ENCODE measurements around the gene GALNT10.
"Not testable (repeated sequence)": the region's sequence is repeated elsewhere in the genome, so short reads cannot be mapped to it uniquely, and the experiment has no call there.

Gene GALNT10, protein sequence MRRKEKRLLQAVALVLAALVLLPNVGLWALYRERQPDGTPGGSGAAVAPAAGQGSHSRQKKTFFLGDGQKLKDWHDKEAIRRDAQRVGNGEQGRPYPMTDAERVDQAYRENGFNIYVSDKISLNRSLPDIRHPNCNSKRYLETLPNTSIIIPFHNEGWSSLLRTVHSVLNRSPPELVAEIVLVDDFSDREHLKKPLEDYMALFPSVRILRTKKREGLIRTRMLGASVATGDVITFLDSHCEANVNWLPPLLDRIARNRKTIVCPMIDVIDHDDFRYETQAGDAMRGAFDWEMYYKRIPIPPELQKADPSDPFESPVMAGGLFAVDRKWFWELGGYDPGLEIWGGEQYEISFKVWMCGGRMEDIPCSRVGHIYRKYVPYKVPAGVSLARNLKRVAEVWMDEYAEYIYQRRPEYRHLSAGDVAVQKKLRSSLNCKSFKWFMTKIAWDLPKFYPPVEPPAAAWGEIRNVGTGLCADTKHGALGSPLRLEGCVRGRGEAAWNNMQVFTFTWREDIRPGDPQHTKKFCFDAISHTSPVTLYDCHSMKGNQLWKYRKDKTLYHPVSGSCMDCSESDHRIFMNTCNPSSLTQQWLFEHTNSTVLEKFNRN

DNA sequence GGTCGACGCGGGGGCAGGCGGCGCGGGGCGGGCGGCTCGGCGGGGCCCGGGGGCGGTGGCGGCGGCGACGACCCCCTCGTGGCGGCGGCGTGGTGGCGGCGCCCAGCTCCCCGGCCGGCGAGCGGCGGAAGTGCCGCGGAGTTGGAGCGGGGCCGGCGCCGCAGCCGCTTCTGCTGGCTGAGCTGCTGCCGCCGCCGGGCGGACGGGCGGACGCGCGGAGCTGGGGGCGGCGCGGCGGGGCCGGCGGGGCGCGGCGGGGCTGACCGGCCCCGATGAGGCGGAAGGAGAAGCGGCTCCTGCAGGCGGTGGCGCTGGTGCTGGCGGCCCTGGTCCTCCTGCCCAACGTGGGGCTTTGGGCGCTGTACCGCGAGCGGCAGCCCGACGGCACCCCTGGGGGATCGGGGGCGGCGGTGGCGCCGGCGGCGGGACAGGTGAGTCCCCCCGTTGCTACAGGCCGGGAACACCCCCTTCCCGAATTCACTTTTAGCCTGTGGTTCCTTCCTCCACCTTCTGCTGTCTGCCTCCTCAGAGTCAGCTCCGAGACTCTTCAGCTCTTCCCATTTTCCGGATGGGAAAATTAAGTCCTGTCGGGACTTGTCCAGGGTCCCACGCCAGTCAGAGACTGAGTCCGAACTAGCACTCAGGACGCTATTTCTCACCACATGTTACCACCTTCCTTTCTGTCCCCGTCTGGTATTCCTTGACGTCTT, at the start of gene GALNT10:
GALNT10 (plus strand) TSS at position 139 of the 710 bp plus-strand sequence; CDS start at position 273, 134 bp downstream.
- peak; percentile 76 for DNase-seq

DNA sequence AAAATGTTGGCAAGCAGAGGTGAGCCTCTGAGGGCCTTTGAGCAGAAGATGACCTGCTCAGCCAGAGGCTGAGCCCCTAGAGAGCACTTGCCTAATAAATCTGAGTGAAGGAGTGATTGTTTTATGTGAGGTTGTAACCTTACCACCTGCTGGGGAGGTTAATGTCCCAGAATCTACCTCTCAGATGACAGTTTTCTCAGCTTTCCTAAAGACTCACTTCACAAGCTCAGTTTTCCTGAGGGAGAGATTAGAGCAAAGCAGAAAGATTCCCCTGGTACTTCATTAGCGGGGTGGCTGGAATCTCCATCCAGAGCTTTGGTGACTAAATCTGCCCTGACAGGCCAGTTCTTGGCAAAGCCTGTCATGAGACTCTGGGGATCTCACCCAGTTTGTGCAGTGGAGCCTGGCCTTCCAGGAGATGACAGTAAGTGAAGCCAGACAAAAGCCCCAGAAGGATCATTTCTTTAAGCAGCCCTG, 48.8 kb upstream of the GALNT10 start:
- no peak for DNase-seq

DNA sequence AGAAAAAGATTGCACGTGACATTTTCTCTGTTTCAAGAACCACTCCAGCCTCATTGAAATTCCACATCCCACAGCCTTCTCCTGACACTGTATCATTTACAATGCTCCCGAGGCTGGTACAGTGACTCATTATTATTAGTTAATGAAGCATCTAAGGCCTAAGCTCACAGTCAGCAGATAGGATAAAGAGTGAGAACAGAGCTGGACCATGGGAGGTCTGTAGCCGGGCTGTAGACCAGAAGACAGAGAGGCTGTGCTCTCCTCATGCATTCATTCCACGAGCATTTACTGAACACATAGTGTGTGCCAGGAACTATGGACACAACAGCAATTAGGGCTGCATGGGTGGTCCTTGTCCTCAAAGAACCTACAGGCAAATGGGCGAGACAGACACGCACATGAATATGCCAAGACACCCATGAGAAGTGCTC, 47.3 kb upstream of the GALNT10 start:
- DNase-seq: no peak

DNA sequence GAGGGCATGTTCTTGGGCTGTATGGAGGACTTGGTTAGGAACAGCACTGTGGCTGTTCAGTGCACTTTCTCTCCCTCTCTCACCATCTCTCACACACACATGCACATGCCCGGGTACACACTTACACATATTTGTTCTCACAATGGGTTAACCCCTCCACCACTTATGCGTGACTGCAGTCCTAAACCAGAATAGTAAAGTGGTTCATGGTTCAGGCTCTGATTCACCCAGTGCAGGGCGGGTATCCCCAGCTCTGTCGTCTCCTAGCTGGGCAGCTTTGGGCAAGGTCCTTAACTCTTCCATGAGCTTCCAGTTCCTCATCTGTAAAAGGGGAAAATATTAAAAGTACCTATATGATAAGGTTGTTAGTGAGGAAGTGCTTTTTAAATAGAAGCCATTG, 45.3 kb upstream of the GALNT10 start:
- no peak for DNase-seq

DNA sequence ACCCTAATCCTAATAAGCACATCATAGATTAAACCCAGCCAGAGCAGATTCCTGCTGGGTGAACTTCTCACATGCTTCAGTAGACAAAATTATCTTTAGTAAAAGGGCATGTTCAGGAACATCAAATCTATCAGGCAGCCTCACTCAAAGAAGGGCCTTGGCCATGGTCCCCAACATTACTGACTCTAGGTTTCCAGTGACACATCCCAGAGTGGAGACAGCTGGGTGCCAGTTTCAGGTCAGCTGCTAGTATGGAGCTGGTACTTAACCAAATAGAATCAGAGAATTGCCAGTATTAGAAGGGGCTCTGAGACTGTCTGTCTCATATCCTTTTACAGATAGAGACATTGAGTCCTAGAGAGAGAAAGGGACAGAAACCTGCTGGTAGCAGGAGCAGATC, 44.1 kb upstream of the GALNT10 start:
- DNase-seq: no peak

DNA sequence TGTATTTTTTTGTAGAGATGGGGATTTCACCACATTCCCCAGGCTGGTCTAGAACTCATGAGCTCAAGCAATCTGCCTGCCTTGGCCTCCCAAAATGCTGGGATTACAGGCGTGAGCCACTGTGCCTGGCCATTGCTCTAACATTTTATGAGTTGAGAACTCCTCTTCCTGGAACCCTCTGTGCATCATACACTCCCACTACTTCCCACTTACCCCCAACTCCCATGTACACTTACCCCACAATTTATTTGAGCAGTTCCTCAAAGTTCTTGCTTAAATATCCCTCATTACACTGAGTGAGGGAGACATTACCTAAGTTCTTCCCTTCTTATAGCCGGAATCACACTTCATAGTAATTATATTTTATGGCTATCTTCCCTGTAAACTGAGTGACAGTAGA, 42.9 kb upstream of the GALNT10 start:
- DNase-seq: no peak

DNA sequence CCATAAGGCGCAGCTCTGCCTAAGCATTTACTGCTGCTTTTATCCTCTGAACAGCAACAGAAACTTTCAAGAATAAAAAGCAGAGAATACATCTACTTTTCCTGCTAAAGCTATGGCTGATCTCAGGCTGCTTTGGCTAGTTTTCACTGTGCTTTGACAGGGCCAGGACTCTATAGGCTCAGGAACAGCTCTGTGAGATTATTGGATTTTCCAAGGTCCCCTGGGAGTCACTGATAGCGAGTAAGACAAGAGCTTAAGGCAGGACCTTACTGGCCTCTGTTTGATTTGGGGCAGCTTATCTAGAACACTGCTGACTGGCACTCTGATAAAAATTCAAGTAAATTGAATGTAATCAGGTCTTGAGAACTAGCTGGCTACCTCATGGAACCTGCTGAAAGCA, 40.1 kb upstream of the GALNT10 start:
- not testable (repeated sequence) for DNase-seq

DNA sequence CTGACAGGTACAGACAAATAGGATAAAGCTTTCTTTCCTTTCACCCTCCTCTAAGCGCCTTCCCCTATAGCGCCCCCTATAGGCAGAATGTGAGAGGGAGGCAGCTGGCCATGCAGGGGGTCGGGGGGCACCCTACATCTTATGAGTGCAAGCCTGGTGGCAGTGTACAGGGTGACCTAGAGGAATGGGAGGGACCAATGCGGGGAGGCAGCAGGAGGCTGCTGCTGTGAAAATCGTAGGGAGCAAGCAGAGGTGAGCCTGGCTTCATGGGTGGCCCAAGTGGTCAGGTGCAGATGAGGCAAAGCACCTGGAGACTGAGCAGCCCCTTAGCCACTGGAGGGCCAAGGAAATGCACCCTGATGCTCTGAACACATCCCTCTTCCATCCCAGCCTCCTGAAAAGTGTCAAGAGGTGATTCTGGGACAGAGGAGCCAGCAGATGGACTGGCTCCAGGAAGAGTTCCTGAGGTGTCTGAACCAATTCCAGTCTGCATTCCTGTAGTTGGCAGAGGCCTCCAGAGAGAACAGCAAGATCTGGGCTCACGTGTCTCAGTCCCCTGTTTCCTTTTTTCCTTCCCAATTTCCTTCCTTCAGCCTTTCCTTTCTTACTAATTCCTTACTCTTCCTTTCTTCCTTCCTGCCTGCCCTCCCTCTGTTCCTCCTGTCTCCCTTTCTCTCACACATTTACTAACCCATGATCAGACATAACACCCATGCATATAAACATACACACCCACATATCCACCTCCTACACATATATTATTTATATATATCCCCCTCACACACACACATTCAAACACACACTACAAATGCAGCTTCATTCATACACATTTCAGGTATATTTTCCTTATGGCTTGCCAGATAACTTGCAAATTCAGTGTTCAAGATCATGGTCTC, 32.8 kb upstream of the GALNT10 start:
- DNase-seq: no peak

DNA sequence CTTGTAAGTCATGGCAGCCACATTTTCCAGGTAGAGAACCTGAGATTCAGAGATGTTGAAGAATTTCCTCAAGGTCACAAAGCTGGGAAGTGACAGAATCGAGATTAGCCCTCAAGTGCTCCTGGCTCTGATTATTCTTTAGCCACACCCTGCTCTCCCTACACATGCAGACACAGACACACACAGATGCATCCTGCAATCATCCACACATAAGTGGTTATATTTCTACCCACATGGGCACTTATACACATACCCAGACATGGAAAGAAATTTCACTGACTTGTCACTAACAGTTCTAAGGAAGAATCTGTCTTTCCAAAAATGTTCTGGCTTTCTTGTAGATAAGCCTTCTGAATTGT, 32.2 kb upstream of the GALNT10 start:
- no peak for DNase-seq

DNA sequence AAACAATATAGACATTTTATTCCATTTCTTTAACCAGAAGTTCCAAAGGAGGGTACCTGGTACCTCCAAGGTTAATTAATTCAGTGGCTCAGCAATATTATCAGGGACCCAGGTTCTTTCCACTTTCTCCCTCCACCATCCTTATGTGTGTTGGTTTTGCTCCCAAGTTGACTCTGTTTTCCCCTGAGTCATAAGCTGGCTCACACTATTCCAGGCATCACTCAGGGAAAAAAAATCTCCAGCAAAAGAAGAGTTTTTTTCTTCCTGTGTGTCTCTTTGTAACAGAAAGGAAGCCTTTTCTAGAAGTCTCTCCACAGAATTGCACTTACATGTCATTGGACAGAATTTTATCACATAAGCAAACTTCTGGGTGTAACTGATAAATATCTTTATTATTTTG, 31.2 kb upstream of the GALNT10 start:
- DNase-seq: peak; percentile 21

DNA sequence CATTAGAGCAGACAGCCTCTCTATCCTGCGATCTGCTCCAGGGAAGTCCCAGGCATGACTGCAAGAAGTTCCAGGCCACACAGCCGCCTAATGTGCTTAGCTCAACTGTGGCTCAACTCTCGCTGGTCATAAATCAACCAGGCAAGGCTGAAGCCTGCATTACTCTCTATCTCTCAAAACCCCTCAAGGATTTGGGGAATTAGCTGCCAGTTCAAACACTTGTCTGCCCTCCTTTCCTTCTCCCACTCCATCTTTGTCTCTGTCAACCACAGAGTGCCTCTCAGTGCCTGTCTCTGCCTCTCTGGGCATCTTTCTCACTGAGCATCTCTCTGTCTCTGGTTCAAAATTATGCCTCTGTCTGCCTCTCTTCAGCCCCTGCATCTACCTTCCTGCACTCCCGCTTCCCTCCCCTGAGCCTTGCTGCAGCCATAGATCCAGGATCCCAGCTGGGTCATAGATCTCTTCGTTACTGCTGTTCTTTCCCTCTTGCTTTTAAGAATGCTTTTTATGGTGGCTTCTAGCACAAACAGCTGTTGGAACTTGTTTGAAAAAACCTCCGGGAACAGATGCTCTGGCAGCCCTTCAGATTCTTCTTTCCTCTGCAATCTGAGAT, 27.9 kb upstream of the GALNT10 start:
- no peak for DNase-seq

DNA sequence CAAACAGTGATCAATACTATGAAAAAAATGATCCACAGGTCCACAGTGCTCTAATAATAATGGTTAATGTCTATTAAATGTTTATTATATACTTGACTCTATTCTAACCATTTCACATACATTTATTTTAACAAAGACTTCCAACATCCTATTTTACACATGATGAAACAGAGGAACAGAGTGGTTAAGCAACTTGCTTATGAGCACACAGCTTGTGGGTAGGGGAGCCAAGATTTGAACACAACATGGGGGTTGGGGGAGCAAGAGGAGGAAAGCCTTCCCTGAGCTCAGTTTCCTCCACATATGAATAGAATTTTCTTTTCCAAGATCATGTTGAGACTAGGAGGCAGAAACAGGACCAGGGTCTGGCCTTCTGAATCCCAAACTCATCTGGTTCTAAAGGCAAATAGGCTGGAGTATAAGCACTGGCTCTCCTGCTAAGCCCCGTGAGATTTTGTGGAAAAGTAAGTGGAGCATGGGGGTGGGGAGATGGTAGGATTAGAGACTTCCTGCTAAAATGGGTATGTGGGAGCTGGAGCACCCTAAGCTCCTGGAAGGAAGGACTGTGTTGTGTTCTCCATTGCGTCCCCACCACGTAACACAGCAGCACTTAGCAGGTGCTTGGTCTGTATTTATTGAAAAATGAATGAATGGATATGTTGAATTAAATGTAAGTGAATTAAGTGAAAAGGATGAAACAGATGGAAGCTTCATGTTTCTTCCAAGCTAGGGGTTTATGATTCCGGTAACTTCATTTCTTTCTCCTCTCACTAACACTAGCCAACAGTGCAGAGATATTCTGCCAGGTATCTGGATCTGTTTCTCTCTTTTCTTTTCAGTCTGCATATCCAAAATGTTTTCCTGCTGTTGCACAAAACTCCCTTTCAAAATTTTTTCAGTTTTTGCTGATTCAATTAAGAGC, 26.9 kb upstream of the GALNT10 start:
- DNase-seq: no peak

DNA sequence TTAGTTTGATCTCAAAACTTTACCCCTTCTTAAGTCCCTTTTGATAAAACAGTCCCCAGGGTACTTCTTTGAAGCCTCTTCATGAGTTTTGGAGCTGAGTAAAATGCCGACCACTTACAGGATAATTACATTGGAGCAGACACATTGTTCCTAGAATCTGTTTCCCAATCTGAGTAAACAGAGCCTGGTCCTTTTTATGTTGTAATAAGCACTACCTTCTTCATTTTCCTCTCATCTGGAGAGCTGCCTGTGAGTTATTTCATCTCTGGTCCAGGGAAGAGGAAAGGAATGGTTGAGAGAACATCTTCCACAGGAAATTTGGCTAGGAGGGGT, 26.3 kb upstream of the GALNT10 start:
- no peak for DNase-seq

DNA sequence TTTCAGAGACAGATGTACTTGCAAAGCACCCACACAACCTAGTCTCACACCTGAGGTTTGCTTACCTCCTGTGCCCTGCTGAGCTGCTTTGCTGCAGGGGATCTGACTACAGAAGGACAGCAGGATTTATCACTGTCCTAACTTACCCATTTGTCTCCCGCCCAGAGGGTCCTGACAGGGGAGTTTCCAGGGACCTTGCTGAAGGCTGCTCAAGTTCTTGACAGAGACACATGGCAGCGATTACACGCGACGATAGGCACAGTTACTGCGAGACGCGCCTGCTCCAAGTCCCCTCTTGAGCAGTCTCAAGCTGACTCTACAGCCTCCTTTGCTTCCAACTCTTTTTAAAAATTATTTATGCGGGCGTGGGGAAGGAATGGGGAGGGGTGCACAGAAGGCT, 24.6 kb upstream of the GALNT10 start:
- DNase-seq: no peak

DNA sequence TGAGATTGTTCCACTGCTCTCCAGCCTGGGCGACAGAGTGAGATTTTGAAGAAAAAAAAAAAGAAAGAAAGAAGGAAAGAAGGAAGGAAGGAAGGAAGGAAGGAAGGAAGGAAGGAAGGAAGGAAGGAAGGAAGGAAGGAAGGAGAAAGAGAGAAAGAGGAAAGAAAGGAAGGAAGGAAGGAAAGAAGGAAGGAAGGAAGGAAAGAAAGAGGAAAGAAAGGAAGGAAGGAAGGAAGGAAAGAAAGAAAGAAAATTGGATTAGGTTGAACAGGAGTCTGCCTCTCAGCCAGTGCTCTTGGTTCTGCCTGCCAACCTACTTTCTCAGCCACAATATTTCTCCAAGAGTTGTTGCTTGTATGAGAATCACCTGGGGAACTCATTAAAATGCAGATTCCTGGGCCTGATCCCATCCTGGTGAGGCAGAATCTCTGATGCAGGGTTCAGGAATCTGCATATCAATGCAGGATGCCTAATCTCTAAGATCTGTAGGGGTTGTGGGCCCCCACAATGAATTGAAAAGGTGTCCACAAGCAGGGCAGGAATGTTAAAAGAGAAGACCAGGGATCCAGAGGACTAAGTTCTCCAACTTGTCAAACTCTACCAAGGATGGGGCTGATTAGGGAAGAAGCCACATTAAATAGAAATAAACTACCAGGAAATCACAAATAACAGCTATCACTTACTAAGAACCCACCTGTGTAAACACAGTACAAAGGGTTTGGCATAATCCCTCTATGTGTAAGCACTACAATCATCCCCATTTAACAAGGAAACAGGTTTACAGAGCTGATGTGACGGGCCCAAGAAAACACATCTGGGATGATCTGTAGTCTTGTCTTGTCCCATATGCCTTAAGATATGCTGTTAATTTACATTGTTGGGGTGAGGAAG, 23.4 kb upstream of the GALNT10 start:
- DNase-seq: no peak

DNA sequence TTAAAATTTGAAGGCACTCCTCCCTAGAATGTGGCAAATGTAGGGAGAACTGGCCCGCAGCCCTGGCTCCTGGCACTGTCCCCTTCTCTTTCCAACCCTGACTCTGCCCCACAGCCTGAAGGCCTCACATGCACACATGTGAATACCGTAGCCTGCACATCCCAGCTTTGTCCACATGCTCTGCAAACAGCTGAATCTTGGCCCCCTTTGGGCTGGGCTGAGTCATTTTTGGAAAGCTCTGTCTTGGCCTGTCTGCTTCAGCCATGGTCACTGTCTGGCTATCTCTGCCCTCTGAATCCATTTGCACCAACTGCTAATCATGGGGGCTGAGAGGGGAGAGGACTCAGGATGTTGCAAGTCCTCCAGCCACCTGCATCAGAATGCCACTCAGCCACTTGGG, 22.1 kb upstream of the GALNT10 start:
- no peak for DNase-seq

DNA sequence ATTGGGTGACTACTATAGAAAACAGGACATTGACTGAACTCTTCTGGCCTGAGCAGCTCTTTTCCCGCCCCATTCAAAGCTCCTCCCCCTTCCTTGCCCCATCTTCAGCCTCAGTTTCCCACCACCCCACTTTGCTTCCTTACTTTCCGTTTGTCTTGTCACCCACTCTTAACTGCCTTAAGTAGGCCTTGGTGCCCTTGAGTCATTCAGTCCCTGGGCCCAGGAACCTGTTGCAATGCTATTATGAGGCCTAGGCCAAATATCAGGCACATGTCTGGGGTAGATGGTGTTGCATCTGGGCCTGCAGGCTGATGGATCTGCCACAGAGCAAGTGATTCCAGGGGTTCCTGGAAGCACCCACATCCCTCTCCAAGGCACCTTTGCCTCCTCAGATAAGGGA, 17.7 kb upstream of the GALNT10 start:
- DNase-seq: no peak

DNA sequence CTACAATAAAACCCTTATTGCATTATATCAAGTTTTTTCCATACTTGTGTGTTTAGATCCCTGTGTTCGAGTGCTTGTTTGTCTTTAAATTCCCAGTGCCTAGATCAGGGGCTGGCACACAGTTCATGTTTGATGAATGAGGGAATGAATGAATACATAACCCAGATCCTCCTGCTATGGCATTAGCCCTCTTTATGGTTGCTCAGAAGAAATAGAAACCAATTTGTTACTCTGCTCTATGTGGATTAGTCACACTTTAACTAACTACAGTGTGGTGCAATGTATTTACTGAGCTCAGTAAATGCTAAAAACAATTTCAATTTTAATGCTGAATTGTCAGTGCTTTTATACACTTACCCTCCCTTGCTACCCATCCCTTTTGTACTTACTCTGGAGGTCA, 16.4 kb upstream of the GALNT10 start:
- no peak for DNase-seq

DNA sequence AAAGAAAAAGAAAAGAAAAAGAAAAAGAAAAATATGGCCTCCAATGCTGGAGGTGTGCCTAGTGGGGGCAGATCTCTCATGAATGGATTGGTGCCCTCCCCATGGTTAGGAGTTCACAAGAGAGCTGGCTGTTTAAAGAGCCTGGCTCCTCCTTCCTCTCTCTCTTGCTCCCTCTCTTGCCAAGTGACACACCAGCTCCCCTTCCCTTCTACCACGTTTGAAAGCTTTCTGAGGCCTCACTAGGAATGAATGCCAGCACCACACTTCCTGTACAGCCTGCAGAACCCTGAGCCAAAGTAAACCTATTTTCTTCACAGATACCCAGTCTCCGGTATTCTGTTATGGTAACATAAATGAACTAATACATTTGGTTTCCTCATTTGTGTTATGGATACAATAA, 14.4 kb upstream of the GALNT10 start:
- no peak for DNase-seq

DNA sequence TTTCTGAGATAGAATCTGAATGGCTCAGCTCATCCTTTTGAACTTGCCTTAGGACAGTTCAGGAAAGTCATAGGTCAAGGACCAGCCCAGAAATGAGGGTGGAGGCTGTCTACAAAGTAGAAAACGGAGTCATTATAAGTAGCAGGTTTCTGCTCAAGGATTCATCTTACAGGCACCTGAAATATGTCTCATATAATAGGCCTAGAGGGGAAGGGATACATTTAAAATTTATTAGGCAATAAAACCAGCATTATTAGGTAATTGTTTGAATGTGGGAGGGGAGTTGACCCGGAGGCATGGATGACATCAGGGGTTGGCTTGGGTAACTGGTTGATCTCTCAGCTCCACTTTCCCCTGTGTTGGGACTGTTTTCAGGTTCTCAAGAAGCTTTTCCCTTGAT, 11.9 kb upstream of the GALNT10 start:
- no peak for DNase-seq
